Measurements from ENCODE around the gene TSPYL1.

The TSPYL1 gene

GRCh38 chr6:116271149-116271708 lies 8.5 kb downstream of the TSPYL1 start:
- no peak for DNase-seq
- in situ Hi-C loops (cut with HindIII; ENCODE audit: low pct_ligation_motif_present, low pct_unique_long_range_greater_than_20kb, low sequenced_read_pairs) = no loop called here

GRCh38 chr6:116268589-116269293 lies 11.0 kb downstream of the TSPYL1 start:
- DNase-seq = peak; percentile 81
- in situ Hi-C loops (cut with HindIII; ENCODE audit: low pct_ligation_motif_present, low pct_unique_long_range_greater_than_20kb, low sequenced_read_pairs) = no loop called here

- in situ Hi-C loops (cut with HindIII; ENCODE audit: low pct_ligation_motif_present, low pct_unique_long_range_greater_than_20kb, low sequenced_read_pairs) = no loop called here
- no peak for DNase-seq
Measured at GRCh38 chr6:116267836-116268588, 11.7 kb downstream of the TSPYL1 start.

GRCh38 chr6:116266803-116267202 lies 12.9 kb downstream of the TSPYL1 start:
- no peak for DNase-seq

GRCh38 chr6:116265041-116265829 lies 14.5 kb downstream of the TSPYL1 start:
- peak; percentile 28 for DNase-seq
- in situ Hi-C loops (cut with HindIII; ENCODE audit: low pct_ligation_motif_present, low pct_unique_long_range_greater_than_20kb, low sequenced_read_pairs) = no loop called here

More at GRCh38 chr6:116266803-116267202, 12.9 kb downstream of the TSPYL1 start:
- in situ Hi-C loops (cut with HindIII; ENCODE audit: low pct_ligation_motif_present, low pct_unique_long_range_greater_than_20kb, low sequenced_read_pairs) = no loop called here

GRCh38 chr6:116263353-116263752 lies 16.4 kb downstream of the TSPYL1 start:
- DNase-seq = no peak
- in situ Hi-C loops (cut with HindIII; ENCODE audit: low pct_ligation_motif_present, low pct_unique_long_range_greater_than_20kb, low sequenced_read_pairs) = no loop called here

- no peak for DNase-seq
- in situ Hi-C loops (cut with HindIII; ENCODE audit: low pct_ligation_motif_present, low pct_unique_long_range_greater_than_20kb, low sequenced_read_pairs) = no loop called here
Measured at GRCh38 chr6:116258520-116258919, 21.2 kb downstream of the TSPYL1 start.

DNA sequence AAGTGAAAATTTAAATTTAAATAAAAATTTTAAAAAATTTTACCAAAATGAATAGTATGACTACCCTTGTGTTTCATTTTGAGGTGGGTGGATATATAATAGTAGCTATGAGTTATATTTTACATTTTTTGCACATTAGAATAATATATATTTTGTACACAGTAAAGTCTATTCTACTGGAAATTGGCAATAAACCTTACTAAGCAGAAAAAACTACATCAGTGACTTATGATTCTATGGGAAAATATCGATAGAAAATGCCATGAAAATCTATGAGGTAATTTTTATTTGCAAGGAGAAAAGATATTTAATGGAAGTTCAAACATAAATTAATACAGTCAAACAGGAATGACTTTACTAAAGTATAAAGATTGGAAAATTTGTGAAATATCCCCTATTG lies 23.0 kb downstream of the TSPYL1 start:
- no peak for DNase-seq
- in situ Hi-C loops (cut with HindIII; ENCODE audit: low pct_ligation_motif_present, low pct_unique_long_range_greater_than_20kb, low sequenced_read_pairs) = no loop called here

GRCh38 chr6:116255246-116255800 lies 24.4 kb downstream of the TSPYL1 start:
- in situ Hi-C loops (cut with HindIII; ENCODE audit: low pct_ligation_motif_present, low pct_unique_long_range_greater_than_20kb, low sequenced_read_pairs) = no loop called here

GRCh38 chr6:116254297-116255056 lies 25.3 kb downstream of the TSPYL1 start:
- in situ Hi-C loops (cut with HindIII; ENCODE audit: low pct_ligation_motif_present, low pct_unique_long_range_greater_than_20kb, low sequenced_read_pairs) = no loop called here

More at GRCh38 chr6:116255246-116255800, 24.4 kb downstream of the TSPYL1 start:
- DNase-seq = no peak

GRCh38 chr6:116253505-116254296 lies 26.0 kb downstream of the TSPYL1 start, which contains the start of gene TSPYL4:
Gene TSPYL4 (minus strand): TSS chr6:116254075. CDS start chr6:116254008, 67 bp downstream.
- in situ Hi-C loops (cut with HindIII; ENCODE audit: low pct_ligation_motif_present, low pct_unique_long_range_greater_than_20kb, low sequenced_read_pairs) = no loop called here
- DNase-seq = peak; percentile 95

More at GRCh38 chr6:116254297-116255056, 25.3 kb downstream of the TSPYL1 start:
- DNase-seq = no peak

DNA sequence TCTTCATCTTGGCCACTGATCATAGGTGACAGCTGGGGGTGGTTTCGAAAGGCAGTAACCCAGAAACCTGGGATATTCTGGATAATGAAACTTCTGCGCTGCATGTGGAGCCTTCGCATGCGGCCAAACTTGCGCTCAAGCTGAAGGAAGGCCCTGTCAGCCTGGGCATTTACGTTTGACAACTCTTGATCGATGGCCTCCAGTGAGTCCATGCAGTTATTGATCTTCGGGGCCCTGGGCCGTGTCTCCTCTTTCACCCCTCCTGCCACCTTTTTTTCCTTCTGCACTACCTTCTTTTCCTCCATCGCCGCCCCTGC lies 26.6 kb downstream of the TSPYL1 start:
- no peak for DNase-seq
- in situ Hi-C loops (cut with HindIII; ENCODE audit: low pct_ligation_motif_present, low pct_unique_long_range_greater_than_20kb, low sequenced_read_pairs) = no loop called here

DNA sequence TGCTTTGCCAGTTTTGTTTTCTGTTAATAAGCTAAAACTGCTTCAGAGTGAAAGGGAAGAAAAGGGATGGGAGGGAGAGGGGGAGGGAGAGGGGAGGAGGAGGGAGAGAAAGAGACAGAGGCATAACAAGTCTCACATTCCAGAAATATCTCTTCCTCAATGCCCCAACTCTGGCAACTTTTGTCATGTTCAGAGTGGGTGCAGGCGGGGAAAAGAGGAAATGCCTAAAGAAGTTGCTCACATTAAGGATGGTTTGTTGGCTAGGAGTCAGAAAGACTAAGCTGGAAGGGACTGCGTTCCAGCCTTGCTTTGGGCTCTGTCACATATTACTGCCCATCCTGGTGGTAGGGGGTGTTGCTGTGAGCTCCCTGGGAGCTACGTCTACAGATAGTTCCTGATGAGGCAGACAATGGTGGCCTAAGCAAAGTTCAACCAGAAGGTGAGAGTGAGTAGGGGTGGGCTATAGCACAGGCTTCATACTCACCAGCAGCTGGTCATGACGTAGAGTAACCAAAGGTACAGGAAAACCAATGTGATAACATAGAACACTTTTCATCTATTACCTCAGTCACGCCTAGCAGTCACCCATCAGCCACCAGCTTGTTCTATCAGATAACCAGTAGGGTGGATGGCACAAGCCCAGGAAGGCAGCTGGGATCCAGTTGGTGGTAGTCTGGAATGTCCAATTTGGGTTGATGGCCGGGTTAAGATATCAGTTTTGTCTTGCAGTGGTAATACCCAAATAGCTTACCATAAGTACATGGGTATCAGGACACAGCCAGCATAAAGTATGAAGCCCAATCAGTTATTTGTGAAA lies 28.0 kb downstream of the TSPYL1 start:
- DNase-seq = peak; percentile 17
- in situ Hi-C loops (cut with HindIII; ENCODE audit: low pct_ligation_motif_present, low pct_unique_long_range_greater_than_20kb, low sequenced_read_pairs) = no loop called here

GRCh38 chr6:116248577-116248976 lies 31.2 kb downstream of the TSPYL1 start:
- no peak for DNase-seq
- in situ Hi-C loops (cut with HindIII; ENCODE audit: low pct_ligation_motif_present, low pct_unique_long_range_greater_than_20kb, low sequenced_read_pairs) = no loop called here

DNA sequence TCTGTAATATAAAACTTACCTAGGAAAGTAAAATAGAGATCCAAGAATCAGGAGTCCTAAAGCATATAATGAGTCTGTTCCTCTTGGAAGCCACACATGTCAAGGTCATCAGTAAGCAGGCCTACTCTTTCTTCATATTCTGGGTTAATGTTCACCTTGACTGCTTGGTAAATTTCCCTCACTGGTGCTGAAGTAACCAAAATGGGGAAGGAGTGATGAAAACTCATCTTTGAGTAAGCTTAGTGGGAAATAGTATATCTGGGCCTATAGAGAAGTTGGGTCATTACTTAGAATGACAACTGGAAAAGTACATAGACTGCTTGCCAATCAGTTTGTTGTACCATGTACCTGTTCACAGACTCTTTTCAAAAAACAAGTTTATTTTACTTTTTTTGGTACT lies 32.4 kb downstream of the TSPYL1 start:
- DNase-seq = no peak
- in situ Hi-C loops (cut with HindIII; ENCODE audit: low pct_ligation_motif_present, low pct_unique_long_range_greater_than_20kb, low sequenced_read_pairs) = no loop called here

- in situ Hi-C loops (cut with HindIII; ENCODE audit: low pct_ligation_motif_present, low pct_unique_long_range_greater_than_20kb, low sequenced_read_pairs) = no loop called here
- no peak for DNase-seq
Measured at GRCh38 chr6:116246089-116246488, 33.6 kb downstream of the TSPYL1 start.
